HL-60 (cell line): ENCODE data around the gene SORCS2.

Experiments
- DNase-seq, 2 experiments: peaks; one replicate each; pipeline ENCODE4 v3.0.0-alpha.2; 2010 to 2020; ENCODE audit warnings: low read depth in 1 of 2, low spot score in 1 of 2
- H3K27ac ChIP-seq: fragments of 250-450 bp; sonication (Bioruptor Pico); replicated peaks from 2 replicates; pipeline ENCODE4 v1.5.1; 2020; ENCODE audit warnings: mild to moderate bottlenecking, moderate library complexity
- H3K27me3 ChIP-seq: fragments of 250-450 bp; sonication (Bioruptor Pico); 2 replicates; pipeline ENCODE4 v1.5.1; 2021; ENCODE audit warnings: mild to moderate bottlenecking, moderate library complexity; ENCODE audit not compliant: insufficient read depth, poor library complexity, severe bottlenecking
- H3K4me3 ChIP-seq: replicated peaks from 2 replicates; pipeline ENCODE4 v1.5.1; 2011; ENCODE audit warnings: mild to moderate bottlenecking, control low read depth, low read length; ENCODE audit not compliant: insufficient read depth
- GABPA ChIP-seq: IDR thresholded peaks from 2 replicates; pipeline ENCODE4 v1.6.1; 2012; ENCODE audit warnings: low read depth
- POLR2AphosphoS5 ChIP-seq: IDR thresholded peaks from 2 replicates; pipeline ENCODE4 v1.6.1; 2012; ENCODE audit warnings: low read depth
- SPI1 ChIP-seq: IDR thresholded peaks from 2 replicates; pipeline ENCODE4 v1.6.1; 2012; ENCODE audit warnings: low read depth, mild to moderate bottlenecking, borderline replicate concordance
- TF ChIP-seq, protein P1 (sequence below): IDR thresholded peaks from one replicate; pipeline ENCODE4 v1.5.1; 2011; ENCODE audit warnings: low read length, control low read depth, inconsistent platforms; ENCODE audit not compliant: insufficient read depth
- TF ChIP-seq, protein P2 (sequence below): IDR thresholded peaks from 2 replicates; pipeline ENCODE4 v1.6.1; 2012; ENCODE audit warnings: low read depth; ENCODE audit not compliant: insufficient replicate concordance

The SORCS2 gene

DNA sequence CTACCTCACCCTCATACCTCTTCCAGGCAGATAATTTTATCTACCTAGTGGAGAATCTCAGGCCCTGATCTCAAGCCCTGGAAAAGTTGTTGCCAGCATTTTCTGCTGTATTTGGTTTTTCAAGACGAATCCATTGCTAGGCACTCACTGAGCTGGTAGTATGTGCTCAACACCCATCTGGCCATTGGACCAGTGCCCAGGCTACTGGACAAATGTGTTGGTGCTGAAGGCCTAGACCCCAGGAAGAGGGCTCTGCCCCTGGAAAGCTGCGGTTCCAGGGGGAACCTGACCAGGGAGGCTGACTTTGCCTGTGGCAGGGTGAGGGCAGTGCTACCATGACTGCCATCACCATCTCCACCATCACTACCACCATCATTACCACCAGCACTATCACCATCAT is 170.0 kb downstream of the SORCS2 start:
- Histone ChIP-seq H3K27ac (no peak overlapping the region), H3K27me3 (no peaks in the 10 kb centered on the region), H3K4me3 (no peak overlapping the region)
- DNase-seq, result no peak
- no peak for TF ChIP-seq SPI1
- TF ChIP-seq, protein P1, sequence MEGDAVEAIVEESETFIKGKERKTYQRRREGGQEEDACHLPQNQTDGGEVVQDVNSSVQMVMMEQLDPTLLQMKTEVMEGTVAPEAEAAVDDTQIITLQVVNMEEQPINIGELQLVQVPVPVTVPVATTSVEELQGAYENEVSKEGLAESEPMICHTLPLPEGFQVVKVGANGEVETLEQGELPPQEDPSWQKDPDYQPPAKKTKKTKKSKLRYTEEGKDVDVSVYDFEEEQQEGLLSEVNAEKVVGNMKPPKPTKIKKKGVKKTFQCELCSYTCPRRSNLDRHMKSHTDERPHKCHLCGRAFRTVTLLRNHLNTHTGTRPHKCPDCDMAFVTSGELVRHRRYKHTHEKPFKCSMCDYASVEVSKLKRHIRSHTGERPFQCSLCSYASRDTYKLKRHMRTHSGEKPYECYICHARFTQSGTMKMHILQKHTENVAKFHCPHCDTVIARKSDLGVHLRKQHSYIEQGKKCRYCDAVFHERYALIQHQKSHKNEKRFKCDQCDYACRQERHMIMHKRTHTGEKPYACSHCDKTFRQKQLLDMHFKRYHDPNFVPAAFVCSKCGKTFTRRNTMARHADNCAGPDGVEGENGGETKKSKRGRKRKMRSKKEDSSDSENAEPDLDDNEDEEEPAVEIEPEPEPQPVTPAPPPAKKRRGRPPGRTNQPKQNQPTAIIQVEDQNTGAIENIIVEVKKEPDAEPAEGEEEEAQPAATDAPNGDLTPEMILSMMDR, result no peak
- TF ChIP-seq, protein P2, sequence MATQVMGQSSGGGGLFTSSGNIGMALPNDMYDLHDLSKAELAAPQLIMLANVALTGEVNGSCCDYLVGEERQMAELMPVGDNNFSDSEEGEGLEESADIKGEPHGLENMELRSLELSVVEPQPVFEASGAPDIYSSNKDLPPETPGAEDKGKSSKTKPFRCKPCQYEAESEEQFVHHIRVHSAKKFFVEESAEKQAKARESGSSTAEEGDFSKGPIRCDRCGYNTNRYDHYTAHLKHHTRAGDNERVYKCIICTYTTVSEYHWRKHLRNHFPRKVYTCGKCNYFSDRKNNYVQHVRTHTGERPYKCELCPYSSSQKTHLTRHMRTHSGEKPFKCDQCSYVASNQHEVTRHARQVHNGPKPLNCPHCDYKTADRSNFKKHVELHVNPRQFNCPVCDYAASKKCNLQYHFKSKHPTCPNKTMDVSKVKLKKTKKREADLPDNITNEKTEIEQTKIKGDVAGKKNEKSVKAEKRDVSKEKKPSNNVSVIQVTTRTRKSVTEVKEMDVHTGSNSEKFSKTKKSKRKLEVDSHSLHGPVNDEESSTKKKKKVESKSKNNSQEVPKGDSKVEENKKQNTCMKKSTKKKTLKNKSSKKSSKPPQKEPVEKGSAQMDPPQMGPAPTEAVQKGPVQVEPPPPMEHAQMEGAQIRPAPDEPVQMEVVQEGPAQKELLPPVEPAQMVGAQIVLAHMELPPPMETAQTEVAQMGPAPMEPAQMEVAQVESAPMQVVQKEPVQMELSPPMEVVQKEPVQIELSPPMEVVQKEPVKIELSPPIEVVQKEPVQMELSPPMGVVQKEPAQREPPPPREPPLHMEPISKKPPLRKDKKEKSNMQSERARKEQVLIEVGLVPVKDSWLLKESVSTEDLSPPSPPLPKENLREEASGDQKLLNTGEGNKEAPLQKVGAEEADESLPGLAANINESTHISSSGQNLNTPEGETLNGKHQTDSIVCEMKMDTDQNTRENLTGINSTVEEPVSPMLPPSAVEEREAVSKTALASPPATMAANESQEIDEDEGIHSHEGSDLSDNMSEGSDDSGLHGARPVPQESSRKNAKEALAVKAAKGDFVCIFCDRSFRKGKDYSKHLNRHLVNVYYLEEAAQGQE, result no peak

DNA sequence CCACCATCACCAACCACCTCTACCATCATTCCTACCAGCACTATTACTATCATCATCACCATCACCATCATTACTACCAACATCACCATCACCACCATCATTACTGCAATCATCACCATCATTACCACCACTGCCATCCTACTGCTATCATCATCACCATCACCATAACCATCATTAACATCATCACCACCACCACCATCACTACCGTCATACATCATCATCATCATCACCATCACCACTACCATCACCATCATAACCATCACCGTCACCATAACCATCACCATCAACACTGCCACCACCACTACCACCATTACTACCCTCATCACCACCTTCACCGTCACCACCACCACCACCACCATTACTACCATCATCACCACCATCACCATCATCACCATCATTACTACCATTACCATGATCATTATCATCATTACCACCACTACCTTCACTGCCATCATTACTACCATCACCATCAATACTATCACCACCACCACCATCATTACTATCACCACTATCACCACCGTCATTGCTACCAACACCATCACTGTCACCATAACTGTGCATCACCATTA is 170.6 kb downstream of the SORCS2 start:
- Histone ChIP-seq H3K27me3 (no peaks in the 10 kb centered on the region), H3K27ac (no peak overlapping the region), H3K4me3 (no peak overlapping the region)
- TF ChIP-seq, protein P1, result no peak
- no peak for TF ChIP-seq SPI1
- no peak for TF ChIP-seq GABPA
- TF ChIP-seq, protein P2, result no peak
- no peak for TF ChIP-seq POLR2AphosphoS5
- no peak for DNase-seq

DNA sequence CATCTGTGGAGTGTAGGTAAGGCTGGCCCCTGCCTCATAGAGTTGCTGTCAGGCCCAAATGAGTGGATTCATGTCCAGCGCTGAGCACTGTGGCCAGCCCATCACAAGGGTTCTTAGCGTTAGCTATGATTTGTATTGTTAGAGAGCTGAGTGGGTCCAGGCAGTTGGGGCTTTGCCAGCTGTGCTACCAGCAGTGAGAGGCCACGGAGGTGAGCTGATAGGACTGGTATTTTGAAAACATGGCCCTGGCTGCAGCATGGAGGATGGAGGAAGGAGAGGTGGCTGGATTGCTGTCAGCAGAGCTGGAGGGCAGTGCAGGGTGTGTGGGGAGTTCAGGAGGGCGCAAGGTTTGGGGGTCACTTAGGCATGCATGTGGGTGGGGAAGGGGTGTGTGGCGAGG is 172.6 kb downstream of the SORCS2 start:
- DNase-seq, result no peak
- no peaks in the 10 kb centered on the region for H3K27me3 ChIP-seq
- TF ChIP-seq, protein P1, result no peak
- TF ChIP-seq POLR2AphosphoS5 (no peak), SPI1 (no peak), GABPA (no peak)
- TF ChIP-seq, protein P2, result no peak
- no peak overlapping the region for H3K27ac ChIP-seq
- no peak overlapping the region for H3K4me3 ChIP-seq
